Gastroesophageal sphincter (tissue), 4 donors: ENCODE results near the gene KAZN. TPM values are rescaled to one million over a fixed set of nuclear protein-coding genes. Genes with fewer than 3 reads are reported as not detected.

Source experiments
- ATAC-seq: fragments of 150-250 bp; one replicate; pipeline ENCODE4 v1.9.1; 2016; ENCODE audit warnings: mild to moderate bottlenecking, moderate library complexity
- H3K27ac ChIP-seq, 4 donors: fragments of 200-600 bp; sonication (generic) in 3 of 4; 1 replicate in 3 of 4; 2 replicates in 1 of 4; pipeline ENCODE4 v1.5.1; 2016 to 2019
- H3K27me3 ChIP-seq: fragments of 200-600 bp; sonication (generic); one replicate; pipeline ENCODE4 v1.5.1; 2019
- H3K36me3 ChIP-seq, 2 donors: fragments of 200-600 bp; sonication (generic); one replicate each; pipeline ENCODE4 v1.5.1; 2019; ENCODE audit warnings: control low read depth in 1 of 2
- H3K4me1 ChIP-seq, 3 donors: fragments of 200-600 bp; sonication (generic); 1 replicate in 2 of 3; 2 replicates in 1 of 3; pipeline ENCODE4 v1.5.1; 2016 to 2019; ENCODE audit warnings: control low read depth in 2 of 3
- H3K4me3 ChIP-seq, 2 donors: fragments of 200-600 bp; sonication (generic); one replicate each; pipeline ENCODE4 v1.5.1; 2019; ENCODE audit warnings: mild to moderate bottlenecking in 1 of 2, moderate library complexity in 1 of 2
- H3K9me3 ChIP-seq, 3 donors: fragments of 200-600 bp; sonication (generic); one replicate each; pipeline ENCODE4 v1.5.1; 2017 to 2019; ENCODE audit warnings: control low read depth in 2 of 3
- CTCF ChIP-seq, 4 experiments: fragments of 200-600 bp in 2 of 4; fragments of 450-650 bp in 2 of 4; sonication (generic) in 1 of 4; IDR thresholded peaks; one replicate each; pipeline ENCODE4 v1.5.1; 2017 to 2019; ENCODE audit warnings: antibody characterized with exemption in 4 of 4, mild to moderate bottlenecking in 2 of 4, moderate library complexity in 2 of 4
- EP300 ChIP-seq: sonication (generic); formaldehyde crosslinking; IDR thresholded peaks from one replicate; pipeline ENCODE4 v1.6.1; 2017; ENCODE audit warnings: antibody characterized with exemption, mild to moderate bottlenecking
- POLR2A ChIP-seq, 2 donors: fragments of 450-650 bp; IDR thresholded peaks; one replicate each; pipeline ENCODE4 v1.6.1; 2017; ENCODE audit warnings: antibody characterized with exemption in 2 of 2, mild to moderate bottlenecking in 2 of 2, moderate library complexity in 1 of 2
- POLR2AphosphoS5 ChIP-seq: sonication (generic); formaldehyde crosslinking; IDR thresholded peaks from one replicate; pipeline ENCODE4 v1.6.1; 2017; ENCODE audit warnings: antibody characterized with exemption
- WGBS, 2 donors: methylation state at CpG; one replicate each; pipeline ENCODE4 v1.1.5; 2018; ENCODE audit warnings: low coverage in 1 of 2; 5-methylcytosine and 5-hydroxymethylcytosine counted together
- total RNA-seq, 4 donors: library from RNA; depleted of rRNA; stranded (reverse); fragments of >200 nt; gene quantifications; one replicate each; pipeline ENCODE4 v1.1.0, GENCODE V29; 2016

KAZN gene
- total RNA-seq, 4 donors from 2014 or later, result 6.5 to 16.6 (median 11.5) TPM

GRCh38 chr1:14808768-14809167, 210.3 kb downstream of the KAZN start:
- no peaks in the 10 kb centered on the region for H3K36me3 ChIP-seq
- TF ChIP-seq POLR2AphosphoS5, result no peak
- TF ChIP-seq POLR2A (IDR thresholded peaks at IDR 0.05), result no peak
- no peak for TF ChIP-seq CTCF (IDR thresholded peaks at IDR 0.05)
- TF ChIP-seq EP300, result no peak
- peaks cover 0 to 36% (median 0%) of the 10 kb centered on the region in 3 donors for H3K9me3 ChIP-seq
- H3K4me1 ChIP-seq, result no peaks in the 10 kb centered on the region
- H3K27me3 ChIP-seq, result no peaks in the 10 kb centered on the region
- no peak overlapping the region for H3K4me3 ChIP-seq
- 88 to 100% methylated on average over 1 to 2 of the region's 2 CpGs for WGBS, 2 donors
- H3K27ac ChIP-seq, result no peak overlapping the region
- no peak for ATAC-seq

DNA sequence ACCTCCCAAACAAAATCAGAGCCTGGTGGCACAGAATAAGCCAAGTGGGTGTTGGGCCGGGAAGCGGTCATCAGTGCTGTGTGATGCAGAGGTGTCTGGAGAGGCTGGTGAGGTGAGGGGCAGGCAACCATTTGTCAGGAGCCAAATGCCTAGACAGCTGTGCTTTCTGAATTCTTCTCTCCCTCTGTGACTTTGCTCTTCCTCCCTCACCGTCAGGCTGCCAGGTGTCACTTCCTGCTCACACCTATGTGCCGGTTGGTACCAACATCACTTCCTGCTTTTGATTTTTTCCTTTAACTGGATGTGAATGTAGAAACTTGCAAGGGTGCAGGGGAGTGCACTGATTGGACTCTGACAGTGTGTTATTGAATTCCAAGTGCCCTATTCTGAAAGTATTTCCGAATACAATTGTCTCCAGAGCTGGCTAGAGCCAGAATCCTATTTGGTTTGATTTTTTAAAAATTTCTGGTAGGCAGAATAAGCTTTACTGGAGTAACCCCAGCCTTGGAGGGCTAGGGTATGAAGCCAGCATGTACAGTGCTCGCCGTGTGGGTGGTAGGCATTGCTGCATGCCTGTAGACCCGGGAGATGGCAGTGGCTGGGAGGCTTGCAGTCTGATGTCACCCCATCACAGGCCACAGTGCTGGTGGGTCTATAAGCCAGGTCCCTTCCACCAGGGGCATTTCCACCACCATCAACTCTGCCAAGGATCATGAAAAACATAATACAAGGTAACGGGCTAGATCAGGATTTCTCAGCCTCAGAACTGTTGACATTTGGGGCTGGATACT, 210.9 kb downstream of the KAZN start:
- peaks cover 0 to 36% (median 0%) of the 10 kb centered on the region in 3 donors for H3K9me3 ChIP-seq
- no peaks in the 10 kb centered on the region for H3K4me1 ChIP-seq
- no peak for ATAC-seq
- WGBS, 2 donors, result 67 to 100% methylated on average over 2 to 5 of the region's 9 CpGs
- no peaks in the 10 kb centered on the region for H3K36me3 ChIP-seq
- H3K27ac ChIP-seq, result no peak overlapping the region
- TF ChIP-seq CTCF (IDR thresholded peaks at IDR 0.05) (no peak), POLR2A (IDR thresholded peaks at IDR 0.05) (no peak), POLR2AphosphoS5 (no peak), EP300 (no peak)
- no peaks in the 10 kb centered on the region for H3K27me3 ChIP-seq
- H3K4me3 ChIP-seq, result no peak overlapping the region

GRCh38 chr1:14810595-14811361, 212.3 kb downstream of the KAZN start:
- ATAC-seq, result no peak
- H3K36me3 ChIP-seq, result no peaks in the 10 kb centered on the region
- peaks cover 0 to 10% (median 0%) of the 10 kb centered on the region in 3 donors for H3K4me1 ChIP-seq
- TF ChIP-seq POLR2AphosphoS5, result no peak
- no peak for TF ChIP-seq POLR2A (IDR thresholded peaks at IDR 0.05)
- no peak for TF ChIP-seq CTCF (IDR thresholded peaks at IDR 0.05)
- no peak for TF ChIP-seq EP300
- H3K9me3 ChIP-seq, result peaks cover 0 to 31% (median 0%) of the 10 kb centered on the region in 3 donors
- no peaks in the 10 kb centered on the region for H3K27me3 ChIP-seq
- 55 to 71% methylated on average over 8 to 9 of the region's 9 CpGs for WGBS, 2 donors
- peak overlapping the region in 1 of 4 donors; percentile 56 for H3K27ac ChIP-seq
- H3K4me3 ChIP-seq, result no peak overlapping the region

- H3K4me1 ChIP-seq, result peaks cover 0 to 10% (median 0%) of the 10 kb centered on the region in 3 donors
- peaks cover 0 to 23% (median 0%) of the 10 kb centered on the region in 3 donors for H3K9me3 ChIP-seq
- H3K27ac ChIP-seq, result no peak overlapping the region
- no peak for TF ChIP-seq POLR2AphosphoS5
- no peak for TF ChIP-seq POLR2A (IDR thresholded peaks at IDR 0.05)
- no peak for TF ChIP-seq EP300
- TF ChIP-seq CTCF (IDR thresholded peaks at IDR 0.05), result no peak
- H3K27me3 ChIP-seq, result no peaks in the 10 kb centered on the region
- no peak overlapping the region for H3K4me3 ChIP-seq
- 65 to 71% methylated on average over 3 of the region's 3 CpGs for WGBS, 2 donors
- ATAC-seq, result no peak
- no peaks in the 10 kb centered on the region for H3K36me3 ChIP-seq
These were observed 213.1 kb downstream of the KAZN start for GRCh38 chr1:14811573-14811972.
